Calu3 (cell line): ENCODE measurements around the gene RNLS. TPM values are rescaled to one million over a fixed set of nuclear protein-coding genes. Genes with fewer than 3 reads are reported as not detected.
"Not testable (repeated sequence)": the region's sequence is repeated elsewhere in the genome, so short reads cannot be mapped to it uniquely, and the experiment has no call there.

Source experiments
- BruUV-seq: library from RNA; stranded (reverse); fragments of 400-500 nt; replicated peaks from 2 replicates; lab custom pipeline; 2021; lab: Mats Ljungman, UMichigan
- CTCF ChIA-PET: fragments of 300-600 bp; sonication (Branson Sonifier 250); formaldehyde crosslinking; loops from one replicate; lab custom pipeline; 2022; ENCODE audit warnings: antibody characterized with exemption; lab: Charles Lee
- DNase-seq: peaks from one replicate; pipeline ENCODE4 v3.0.0; 2022
- H3K27ac Mint-ChIP-seq: one replicate; pipeline ENCODE4 v1.8.0; 2022; ENCODE audit warnings: mixed read lengths; ENCODE audit not compliant: unreplicated experiment
- H3K27me3 Mint-ChIP-seq: one replicate; pipeline ENCODE4 v1.8.0; 2022; ENCODE audit warnings: mixed read lengths; ENCODE audit not compliant: unreplicated experiment
- H3K36me3 Mint-ChIP-seq: one replicate; pipeline ENCODE4 v1.8.0; 2022; ENCODE audit warnings: mild to moderate bottlenecking, moderate library complexity, mixed read lengths; ENCODE audit not compliant: insufficient read depth, unreplicated experiment
- H3K4me1 Mint-ChIP-seq: one replicate; pipeline ENCODE4 v1.8.0; 2022; ENCODE audit warnings: mild to moderate bottlenecking, low read depth, mixed read lengths; ENCODE audit not compliant: unreplicated experiment
- H3K4me3 Mint-ChIP-seq: one replicate; pipeline ENCODE4 v1.8.0; 2022; ENCODE audit warnings: mild to moderate bottlenecking, low read depth, moderate library complexity, mixed read lengths; ENCODE audit not compliant: unreplicated experiment
- H3K9me3 Mint-ChIP-seq: one replicate; pipeline ENCODE4 v1.8.0; 2022; ENCODE audit warnings: low read depth, mixed read lengths; ENCODE audit not compliant: unreplicated experiment
- intact Hi-C: fragments of 100-400 bp; cut with micrococcal nuclease; formaldehyde crosslinking; loops from one replicate; pipeline ENCODE4 v1.10.0; 2022; ENCODE audit not compliant: unreplicated experiment
- total RNA-seq: library from RNA; stranded (reverse); gene quantifications from 2 replicates; pipeline ENCODE4 v1.2.3, GENCODE V29; 2022
- TF ChIP-seq, protein P1 (sequence below): fragments of 200-600 bp; IDR thresholded peaks from one replicate; pipeline ENCODE4 v1.8.0; 2022; ENCODE audit warnings: antibody characterized with exemption; ENCODE audit not compliant: unreplicated experiment

RNLS gene
- total RNA-seq, 1 experiment from 2014 or later: 6.3 TPM

GRCh38 chr10:88491314-88491713 is 91.8 kb downstream of the RNLS start:
- intact Hi-C loops: no loop called here
- Mint-ChIP-seq H3K9me3 (peaks cover 2% of the 10 kb centered on the region), H3K27ac (no peak overlapping the region), H3K27me3 (no peaks in the 10 kb centered on the region), H3K36me3 (no peaks in the 10 kb centered on the region), H3K4me3 (no peak overlapping the region), H3K4me1 (no peaks in the 10 kb centered on the region)
- no peak for DNase-seq
- CTCF ChIA-PET: no interaction called here
- TF ChIP-seq, protein P1, sequence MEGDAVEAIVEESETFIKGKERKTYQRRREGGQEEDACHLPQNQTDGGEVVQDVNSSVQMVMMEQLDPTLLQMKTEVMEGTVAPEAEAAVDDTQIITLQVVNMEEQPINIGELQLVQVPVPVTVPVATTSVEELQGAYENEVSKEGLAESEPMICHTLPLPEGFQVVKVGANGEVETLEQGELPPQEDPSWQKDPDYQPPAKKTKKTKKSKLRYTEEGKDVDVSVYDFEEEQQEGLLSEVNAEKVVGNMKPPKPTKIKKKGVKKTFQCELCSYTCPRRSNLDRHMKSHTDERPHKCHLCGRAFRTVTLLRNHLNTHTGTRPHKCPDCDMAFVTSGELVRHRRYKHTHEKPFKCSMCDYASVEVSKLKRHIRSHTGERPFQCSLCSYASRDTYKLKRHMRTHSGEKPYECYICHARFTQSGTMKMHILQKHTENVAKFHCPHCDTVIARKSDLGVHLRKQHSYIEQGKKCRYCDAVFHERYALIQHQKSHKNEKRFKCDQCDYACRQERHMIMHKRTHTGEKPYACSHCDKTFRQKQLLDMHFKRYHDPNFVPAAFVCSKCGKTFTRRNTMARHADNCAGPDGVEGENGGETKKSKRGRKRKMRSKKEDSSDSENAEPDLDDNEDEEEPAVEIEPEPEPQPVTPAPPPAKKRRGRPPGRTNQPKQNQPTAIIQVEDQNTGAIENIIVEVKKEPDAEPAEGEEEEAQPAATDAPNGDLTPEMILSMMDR: no peak
- no TSS peak for BruUV-seq

DNA sequence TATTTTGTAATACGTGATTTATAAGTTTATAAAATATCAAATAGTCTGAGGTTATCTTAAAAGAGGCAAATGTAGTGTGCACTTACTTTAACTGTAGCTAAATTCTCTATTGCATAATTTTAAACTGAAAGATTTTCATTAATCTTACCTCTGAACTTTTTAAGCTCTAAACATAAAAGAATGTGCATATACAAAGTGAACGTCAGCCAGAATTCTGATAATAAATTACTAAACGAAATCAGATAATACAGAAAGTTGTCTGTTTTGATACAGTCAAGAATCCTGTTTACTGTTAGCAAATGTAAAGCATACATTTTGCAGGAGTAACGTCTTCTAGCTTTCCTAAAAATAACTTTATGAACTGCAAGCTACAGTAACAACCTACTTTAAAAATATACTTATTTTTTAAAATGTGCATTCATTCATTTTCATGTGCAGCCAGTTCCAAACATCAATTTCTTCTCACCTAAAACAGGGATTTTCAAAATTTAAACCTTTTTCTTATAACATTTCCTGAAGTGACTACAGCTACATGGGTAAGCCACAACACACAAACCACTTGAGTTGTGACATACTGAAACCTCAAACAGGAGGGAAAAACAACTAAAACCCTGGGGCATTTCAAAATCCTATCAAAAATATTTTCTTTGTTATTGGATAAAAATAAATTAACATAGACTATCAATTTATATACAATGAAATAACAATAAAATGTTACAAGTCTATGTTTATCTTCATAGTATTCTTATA is 92.7 kb downstream of the RNLS start:
- BruUV-seq: no TSS peak
- DNase-seq: no peak
- CTCF ChIA-PET: no interaction called here
- no peak overlapping the region for H3K4me3 Mint-ChIP-seq
- H3K36me3 Mint-ChIP-seq: no peaks in the 10 kb centered on the region
- intact Hi-C loops: no loop called here
- H3K4me1 Mint-ChIP-seq: no peaks in the 10 kb centered on the region
- TF ChIP-seq, protein P1: no peak
- peaks cover 2% of the 10 kb centered on the region for H3K9me3 Mint-ChIP-seq
- no peaks in the 10 kb centered on the region for H3K27me3 Mint-ChIP-seq
- H3K27ac Mint-ChIP-seq: no peak overlapping the region

DNA sequence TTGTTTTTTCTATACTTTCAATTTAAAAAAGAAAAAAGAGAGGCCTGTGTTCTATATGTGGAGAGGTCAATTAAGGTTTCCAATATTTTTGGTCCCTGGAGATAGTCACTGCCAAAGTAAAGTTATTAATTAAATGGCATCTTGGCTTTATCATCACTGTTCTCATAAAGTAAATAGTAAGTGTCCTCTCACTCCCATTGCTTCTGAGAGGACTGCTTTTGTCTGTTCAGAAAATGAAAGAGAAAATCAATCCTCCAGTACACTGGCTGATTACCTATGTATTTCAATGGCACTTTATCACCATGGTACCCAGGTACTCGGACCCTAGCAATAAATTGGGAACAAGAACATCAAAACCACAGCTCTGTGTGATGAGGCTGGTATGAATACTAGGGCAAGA is 94.0 kb downstream of the RNLS start:
- no peaks in the 10 kb centered on the region for H3K36me3 Mint-ChIP-seq
- H3K4me3 Mint-ChIP-seq: no peak overlapping the region
- BruUV-seq: no TSS peak
- intact Hi-C loops: no loop called here
- no peak for DNase-seq
- H3K27me3 Mint-ChIP-seq: no peaks in the 10 kb centered on the region
- no peak overlapping the region for H3K27ac Mint-ChIP-seq
- TF ChIP-seq, protein P1: no peak
- peaks cover 2% of the 10 kb centered on the region for H3K9me3 Mint-ChIP-seq
- CTCF ChIA-PET: no interaction called here
- H3K4me1 Mint-ChIP-seq: no peaks in the 10 kb centered on the region

DNA sequence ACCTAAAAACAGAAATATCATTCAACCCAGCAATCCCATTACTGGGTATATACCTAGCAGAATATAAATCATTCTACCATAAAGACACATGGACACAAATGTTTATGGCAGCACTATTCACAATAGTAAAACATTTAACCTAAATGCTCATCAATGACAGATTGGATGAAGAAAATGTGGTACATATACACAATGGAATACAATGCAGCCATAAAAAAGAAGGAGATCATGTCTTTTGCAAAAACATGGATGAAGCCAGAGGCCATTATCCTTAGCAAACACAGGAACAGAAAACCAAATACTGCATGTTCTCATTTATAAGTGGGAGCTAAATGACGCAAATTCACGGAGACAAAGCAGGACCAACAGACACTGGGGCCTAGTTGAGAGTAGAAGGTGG is 96.3 kb downstream of the RNLS start:
- H3K4me1 Mint-ChIP-seq, H3K27me3 Mint-ChIP-seq, intact Hi-C loops, CTCF ChIA-PET, H3K36me3 Mint-ChIP-seq, DNase-seq, BruUV-seq, H3K27ac Mint-ChIP-seq, H3K9me3 Mint-ChIP-seq, H3K4me3 Mint-ChIP-seq: not testable (repeated sequence)

DNA sequence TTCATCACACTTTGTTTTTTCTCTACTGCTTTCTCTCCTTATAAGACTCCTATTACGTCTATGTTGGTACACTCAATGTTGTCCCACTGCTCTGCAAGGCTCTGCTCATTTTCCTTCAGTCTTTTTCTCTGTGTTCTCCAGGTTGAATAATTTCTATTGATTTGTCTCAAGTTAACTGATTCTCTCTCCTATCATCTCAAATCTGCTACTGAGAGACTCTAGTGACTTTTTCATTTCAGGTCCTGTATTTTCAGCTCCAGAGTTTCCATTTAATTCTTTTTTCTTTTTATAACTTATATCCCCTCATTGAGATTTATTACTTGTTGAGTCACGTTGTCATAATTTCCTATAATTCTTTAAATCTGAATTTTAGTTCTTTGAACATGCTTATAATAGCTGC is 100.9 kb downstream of the RNLS start:
- Mint-ChIP-seq H3K27ac (no peak overlapping the region), H3K27me3 (no peaks in the 10 kb centered on the region), H3K4me3 (no peak overlapping the region), H3K4me1 (no peaks in the 10 kb centered on the region), H3K36me3 (no peaks in the 10 kb centered on the region), H3K9me3 (peaks cover 2% of the 10 kb centered on the region)
- intact Hi-C loops: no loop called here
- CTCF ChIA-PET: no interaction called here
- TF ChIP-seq, protein P1: no peak
- DNase-seq: no peak
- BruUV-seq: no TSS peak
